Measurements from ENCODE around the gene PCDHGB2.

DNA sequence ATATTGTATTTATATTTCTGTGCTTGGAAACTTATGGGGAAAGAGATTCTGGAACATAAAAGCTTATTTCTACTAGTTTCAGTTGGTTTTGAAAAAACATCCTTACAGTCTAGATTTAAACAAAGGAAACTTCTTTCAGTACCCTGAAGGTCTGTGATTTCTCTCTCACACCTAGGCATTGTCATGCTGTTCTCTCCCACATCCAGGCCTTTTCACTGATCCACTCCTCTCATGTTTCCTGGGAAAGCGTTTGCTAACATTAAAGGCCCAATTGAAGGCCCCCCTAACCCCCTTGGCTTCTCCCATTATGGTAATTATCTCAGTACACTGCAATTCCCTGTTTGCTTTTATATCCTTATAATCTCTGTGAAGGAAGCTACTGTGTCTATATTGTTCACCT, 17.0 kb upstream of the PCDHGB2 start:
- TF ChIP-seq CTCF (IDR thresholded peaks at IDR 0.05), result no peak
- TF ChIP-seq IRF2 (CRISPR knock-in tag; IDR thresholded peaks at IDR 0.05; ENCODE audit: borderline replicate concordance, low read depth), result no peak
- TF ChIP-seq TP53 (CRISPR knock-in tag; IDR thresholded peaks at IDR 0.05), result no peak
- no peak for TF ChIP-seq NFYB (CRISPR knock-in tag; conservative IDR thresholded peaks at IDR 0.05; ENCODE audit: low read depth)
- no peak for TF ChIP-seq ZMAT4 (CRISPR knock-in tag; IDR thresholded peaks at IDR 0.05)
- no peak for TF ChIP-seq CREM (CRISPR knock-in tag; IDR thresholded peaks at IDR 0.05)
- TF ChIP-seq MAX (CRISPR knock-in tag; IDR thresholded peaks at IDR 0.05), result no peak
- no peak for TF ChIP-seq FOXJ3 (CRISPR knock-in tag; IDR thresholded peaks at IDR 0.05; ENCODE audit: borderline replicate concordance)
- TF ChIP-seq GRHL2 (CRISPR knock-in tag; IDR thresholded peaks at IDR 0.05; ENCODE audit: insufficient replicate concordance, severe bottlenecking), result no peak
- no peak for TF ChIP-seq OVOL2 (CRISPR knock-in tag; IDR thresholded peaks at IDR 0.05; ENCODE audit: borderline replicate concordance)
- no peak for TF ChIP-seq RELA (CRISPR knock-in tag; IDR thresholded peaks at IDR 0.05; ENCODE audit: borderline replicate concordance)
- no peak for TF ChIP-seq TCF7 (CRISPR knock-in tag; IDR thresholded peaks at IDR 0.05; ENCODE audit: low read depth)
- TF ChIP-seq, protein P1, sequence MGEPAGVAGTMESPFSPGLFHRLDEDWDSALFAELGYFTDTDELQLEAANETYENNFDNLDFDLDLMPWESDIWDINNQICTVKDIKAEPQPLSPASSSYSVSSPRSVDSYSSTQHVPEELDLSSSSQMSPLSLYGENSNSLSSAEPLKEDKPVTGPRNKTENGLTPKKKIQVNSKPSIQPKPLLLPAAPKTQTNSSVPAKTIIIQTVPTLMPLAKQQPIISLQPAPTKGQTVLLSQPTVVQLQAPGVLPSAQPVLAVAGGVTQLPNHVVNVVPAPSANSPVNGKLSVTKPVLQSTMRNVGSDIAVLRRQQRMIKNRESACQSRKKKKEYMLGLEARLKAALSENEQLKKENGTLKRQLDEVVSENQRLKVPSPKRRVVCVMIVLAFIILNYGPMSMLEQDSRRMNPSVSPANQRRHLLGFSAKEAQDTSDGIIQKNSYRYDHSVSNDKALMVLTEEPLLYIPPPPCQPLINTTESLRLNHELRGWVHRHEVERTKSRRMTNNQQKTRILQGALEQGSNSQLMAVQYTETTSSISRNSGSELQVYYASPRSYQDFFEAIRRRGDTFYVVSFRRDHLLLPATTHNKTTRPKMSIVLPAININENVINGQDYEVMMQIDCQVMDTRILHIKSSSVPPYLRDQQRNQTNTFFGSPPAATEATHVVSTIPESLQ (CRISPR knock-in tag; IDR thresholded peaks at IDR 0.05), result no peak
- TF ChIP-seq ATF1 (CRISPR knock-in tag; IDR thresholded peaks at IDR 0.05), result no peak

Data from WTC11 (cell line).